GM18520 (cell line): ENCODE data around the gene RABL2B.

Source experiments
- ATAC-seq: cut with Tn5 transposase; IDR thresholded peaks from one replicate; pipeline ENCODE4 v1.9.1; 2021; ENCODE audit not compliant: unreplicated experiment

Gene RABL2B

DNA sequence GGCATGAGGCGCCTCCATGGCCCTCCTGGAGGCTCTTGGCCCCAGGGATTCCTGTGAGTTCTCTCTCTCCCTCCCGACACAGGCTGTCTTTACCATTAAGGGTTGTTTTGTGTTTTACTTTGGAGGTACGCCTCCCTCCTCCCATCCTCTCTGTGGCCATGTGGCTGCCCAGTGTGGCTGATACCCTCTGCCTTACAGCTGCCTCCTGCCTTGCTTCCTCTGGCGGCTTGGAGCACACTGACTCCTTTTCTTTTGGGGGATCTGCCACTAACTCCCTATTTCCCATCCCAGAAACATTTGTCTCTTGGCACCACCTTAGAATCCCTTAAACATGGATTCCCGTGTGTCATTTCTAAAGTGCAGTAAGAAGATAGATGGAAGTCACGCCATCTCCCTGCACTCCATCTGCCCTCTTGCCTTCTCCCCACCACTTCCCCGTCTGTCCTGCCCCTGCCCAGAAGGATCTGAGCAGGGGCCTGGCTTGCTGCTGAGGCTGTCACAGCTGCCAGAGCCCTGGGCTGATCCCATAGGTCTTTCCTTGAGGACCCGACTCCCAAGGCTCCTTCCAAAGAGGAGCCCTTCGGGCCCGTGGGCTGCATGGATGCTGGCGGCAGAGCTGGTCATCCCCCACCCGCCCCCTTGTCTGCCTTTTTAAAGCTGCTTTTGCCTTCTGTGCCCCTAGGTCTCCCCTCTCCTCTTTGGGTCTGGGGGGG lies 60.6 kb downstream of the RABL2B start:
- no peak for ATAC-seq

DNA sequence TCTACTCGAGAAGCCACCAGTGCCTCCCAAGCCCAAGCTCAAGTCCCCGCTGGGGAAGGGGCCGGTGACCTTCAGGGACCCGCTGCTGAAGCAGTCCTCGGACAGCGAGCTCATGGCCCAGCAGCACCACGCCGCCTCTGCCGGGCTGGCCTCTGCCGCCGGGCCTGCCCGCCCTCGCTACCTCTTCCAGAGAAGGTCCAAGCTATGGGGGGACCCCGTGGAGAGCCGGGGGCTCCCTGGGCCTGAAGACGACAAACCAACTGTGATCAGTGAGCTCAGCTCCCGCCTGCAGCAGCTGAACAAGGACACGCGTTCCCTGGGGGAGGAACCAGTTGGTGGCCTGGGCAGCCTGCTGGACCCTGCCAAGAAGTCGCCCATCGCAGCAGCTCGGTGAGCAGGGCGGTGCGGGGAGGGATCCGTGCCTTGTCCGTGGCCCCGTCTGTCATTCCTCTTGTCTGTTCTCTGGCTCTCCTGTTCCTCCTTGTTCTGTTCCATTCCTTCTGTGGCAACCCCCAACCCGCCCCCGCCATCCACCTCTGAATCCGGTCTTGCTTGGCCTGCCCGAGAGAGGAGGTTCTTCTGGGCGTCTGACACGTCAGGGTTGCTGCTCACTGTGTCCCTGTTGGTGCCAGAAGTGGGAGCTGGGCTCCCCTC lies 61.3 kb downstream of the RABL2B start:
- ATAC-seq: no peak

DNA sequence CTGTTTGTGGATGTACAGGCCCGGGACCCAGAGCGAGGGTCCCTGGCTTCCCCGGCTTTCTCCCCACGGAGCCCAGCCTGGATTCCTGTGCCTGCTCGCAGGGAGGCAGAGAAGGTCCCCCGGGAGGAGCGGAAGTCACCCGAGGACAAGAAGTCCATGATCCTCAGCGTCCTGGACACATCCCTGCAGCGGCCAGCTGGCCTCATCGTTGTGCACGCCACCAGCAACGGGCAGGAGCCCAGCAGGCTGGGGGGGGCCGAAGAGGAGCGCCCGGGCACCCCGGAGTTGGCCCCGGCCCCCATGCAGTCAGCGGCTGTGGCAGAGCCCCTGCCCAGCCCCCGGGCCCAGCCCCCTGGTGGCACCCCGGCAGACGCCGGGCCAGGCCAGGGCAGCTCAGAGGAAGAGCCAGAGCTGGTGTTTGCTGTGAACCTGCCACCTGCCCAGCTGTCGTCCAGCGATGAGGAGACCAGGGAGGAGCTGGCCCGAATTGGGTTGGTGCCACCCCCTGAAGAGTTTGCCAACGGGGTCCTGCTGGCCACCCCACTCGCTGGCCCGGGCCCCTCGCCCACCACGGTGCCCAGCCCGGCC lies 62.1 kb downstream of the RABL2B start:
- no peak for ATAC-seq

DNA sequence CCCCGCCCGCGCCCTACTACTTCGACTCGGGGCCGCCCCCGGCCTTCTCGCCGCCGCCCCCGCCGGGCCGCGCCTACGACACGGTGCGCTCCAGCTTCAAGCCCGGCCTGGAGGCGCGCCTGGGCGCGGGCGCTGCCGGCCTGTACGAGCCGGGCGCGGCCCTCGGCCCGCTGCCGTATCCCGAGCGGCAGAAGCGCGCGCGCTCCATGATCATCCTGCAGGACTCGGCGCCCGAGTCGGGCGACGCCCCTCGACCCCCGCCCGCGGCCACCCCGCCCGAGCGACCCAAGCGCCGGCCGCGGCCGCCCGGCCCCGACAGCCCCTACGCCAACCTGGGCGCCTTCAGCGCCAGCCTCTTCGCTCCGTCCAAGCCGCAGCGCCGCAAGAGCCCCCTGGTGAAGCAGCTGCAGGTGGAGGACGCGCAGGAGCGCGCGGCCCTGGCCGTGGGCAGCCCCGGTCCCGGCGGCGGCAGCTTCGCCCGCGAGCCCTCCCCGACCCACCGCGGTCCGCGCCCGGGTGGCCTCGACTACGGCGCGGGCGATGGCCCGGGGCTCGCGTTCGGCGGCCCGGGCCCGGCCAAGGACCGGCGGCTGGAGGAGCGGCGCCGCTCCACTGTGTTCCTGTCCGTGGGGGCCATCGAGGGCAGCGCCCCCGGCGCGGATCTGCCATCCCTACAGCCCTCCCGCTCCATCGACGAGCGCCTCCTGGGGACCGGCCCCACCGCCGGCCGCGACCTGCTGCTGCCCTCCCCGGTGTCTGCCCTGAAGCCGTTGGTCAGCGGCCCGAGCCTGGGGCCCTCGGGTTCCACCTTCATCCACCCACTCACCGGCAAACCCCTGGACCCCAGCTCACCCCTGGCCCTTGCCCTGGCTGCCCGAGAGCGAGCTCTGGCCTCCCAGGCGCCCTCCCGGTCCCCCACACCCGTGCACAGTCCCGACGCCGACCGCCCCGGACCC lies 62.9 kb downstream of the RABL2B start:
- ATAC-seq: no peak

DNA sequence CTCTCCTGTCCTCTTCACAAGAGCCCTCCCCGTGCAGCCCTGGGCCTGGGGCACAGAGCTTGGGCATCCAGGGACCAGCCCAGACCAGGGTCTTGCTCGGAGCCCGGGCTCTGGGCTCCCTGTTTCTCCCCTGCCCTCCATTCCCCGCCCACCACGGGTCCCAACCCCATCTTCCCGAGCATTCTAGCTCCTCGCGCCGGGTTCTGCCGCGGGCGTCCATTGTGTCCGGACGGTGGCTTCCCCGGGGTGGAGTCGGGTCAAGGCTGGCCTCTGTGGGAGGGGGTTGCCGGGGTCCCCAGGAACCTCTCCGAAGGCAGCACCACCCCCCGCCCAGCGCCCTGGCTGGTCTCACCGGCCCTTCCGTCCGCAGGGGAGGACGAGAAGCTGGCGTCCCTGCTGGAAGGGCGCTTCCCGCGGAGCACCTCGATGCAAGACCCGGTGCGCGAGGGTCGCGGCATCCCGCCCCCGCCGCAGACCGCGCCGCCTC lies 63.6 kb downstream of the RABL2B start:
- no peak for ATAC-seq

DNA sequence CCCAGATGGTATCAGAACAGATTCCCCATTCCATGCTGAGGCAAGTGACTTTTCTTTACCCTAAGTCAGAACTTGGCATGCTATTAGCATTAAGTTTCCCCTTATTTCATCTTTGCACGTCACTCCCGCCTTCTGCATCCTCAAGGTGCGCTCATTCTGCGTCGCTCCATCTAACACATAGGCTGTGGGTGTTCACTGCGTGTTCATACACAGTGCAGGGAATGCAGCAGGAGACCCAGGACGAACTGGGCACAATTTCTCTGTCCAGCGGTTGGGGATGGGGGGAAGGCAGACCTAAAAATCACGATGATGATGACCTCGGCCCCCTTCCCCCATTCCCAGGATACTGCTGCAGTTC lies 65.1 kb downstream of the RABL2B start:
- ATAC-seq: no peak

DNA sequence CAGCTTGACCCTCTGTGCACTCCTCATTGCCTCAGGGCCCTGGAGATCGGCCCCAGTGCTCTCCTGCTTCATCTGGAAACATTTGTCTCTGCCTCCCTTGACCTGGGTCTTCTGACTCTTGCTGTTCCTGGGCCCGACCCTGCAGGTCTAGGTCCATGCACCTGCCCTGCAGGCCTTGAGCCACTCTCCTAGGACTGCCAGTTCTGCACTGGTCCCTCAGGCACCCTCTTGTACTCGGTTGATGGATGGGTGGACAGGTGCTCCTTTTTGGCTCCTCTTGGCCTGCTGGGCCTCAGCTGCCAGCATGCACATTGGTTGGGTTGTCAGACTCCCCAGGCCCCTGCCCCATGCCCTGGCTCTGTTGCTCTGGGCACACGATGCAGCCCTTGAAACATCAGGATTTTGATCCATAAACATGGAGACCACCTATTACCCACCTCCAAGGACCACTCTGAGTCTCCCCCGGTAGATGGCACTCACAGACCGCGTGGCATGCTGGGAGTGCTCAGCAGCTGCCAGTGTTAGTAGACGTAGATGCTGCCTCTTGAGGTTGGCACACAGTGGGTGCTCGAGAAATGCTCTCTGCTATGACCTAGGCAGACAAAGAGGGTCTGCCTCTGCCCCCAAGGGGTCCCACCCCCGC lies 65.6 kb downstream of the RABL2B start:
- no peak for ATAC-seq
